ENCODE data around the gene ZDHHC14.

Gene ZDHHC14

GRCh38 chr6:157468054-157468453 lies 87.1 kb downstream of the ZDHHC14 start:
- no peak for DNase-seq

GRCh38 chr6:157468574-157468973 lies 87.6 kb downstream of the ZDHHC14 start:
- DNase-seq = no peak

- no peak for DNase-seq
Measured at GRCh38 chr6:157469378-157469777, 88.4 kb downstream of the ZDHHC14 start.

GRCh38 chr6:157471077-157471686 lies 90.2 kb downstream of the ZDHHC14 start:
- no peak for DNase-seq

- DNase-seq = no peak
Measured at GRCh38 chr6:157471895-157472686, 91.1 kb downstream of the ZDHHC14 start.

GRCh38 chr6:157476797-157477196 lies 95.8 kb downstream of the ZDHHC14 start:
- no peak for DNase-seq

- DNase-seq = no peak
Measured at GRCh38 chr6:157478926-157479325, 97.9 kb downstream of the ZDHHC14 start.

GRCh38 chr6:157479464-157480303 lies 98.7 kb downstream of the ZDHHC14 start:
- no peak for DNase-seq

GRCh38 chr6:157481189-157481864 lies 100.3 kb downstream of the ZDHHC14 start:
- no peak for DNase-seq

GRCh38 chr6:157481865-157482249 lies 100.9 kb downstream of the ZDHHC14 start:
- DNase-seq = no peak

- no peak for DNase-seq
Measured at GRCh38 chr6:157483770-157484169, 102.8 kb downstream of the ZDHHC14 start.

- no peak for DNase-seq
Measured at GRCh38 chr6:157484181-157484580, 103.2 kb downstream of the ZDHHC14 start.

- no peak for DNase-seq
Measured at GRCh38 chr6:157486572-157486971, 105.6 kb downstream of the ZDHHC14 start.

GRCh38 chr6:157487110-157487773 lies 106.3 kb downstream of the ZDHHC14 start:
- no peak for DNase-seq

GRCh38 chr6:157488058-157488457 lies 107.1 kb downstream of the ZDHHC14 start:
- DNase-seq = no peak

GRCh38 chr6:157488716-157489118 lies 107.7 kb downstream of the ZDHHC14 start:
- peak; percentile 42 for DNase-seq

- no peak for DNase-seq
Measured at GRCh38 chr6:157490611-157491269, 109.8 kb downstream of the ZDHHC14 start.

- no peak for DNase-seq
Measured at GRCh38 chr6:157491571-157492232, 110.7 kb downstream of the ZDHHC14 start.

- DNase-seq = no peak
Measured at GRCh38 chr6:157492249-157492648, 111.3 kb downstream of the ZDHHC14 start.

GRCh38 chr6:157492741-157493140 lies 111.8 kb downstream of the ZDHHC14 start:
- no peak for DNase-seq

- no peak for DNase-seq
Measured at GRCh38 chr6:157493173-157493572, 112.2 kb downstream of the ZDHHC14 start.
